ENCODE measurements around the gene ITGA2B. TPM values are rescaled to one million over a fixed set of nuclear protein-coding genes. Genes with fewer than 3 reads are reported as not detected.

ITGA2B gene
- total and polyA plus RNA-seq, 2 of the 4 experiments (the other 2 are of a cell fraction): under 0.01 to 0.26 TPM

DNA sequence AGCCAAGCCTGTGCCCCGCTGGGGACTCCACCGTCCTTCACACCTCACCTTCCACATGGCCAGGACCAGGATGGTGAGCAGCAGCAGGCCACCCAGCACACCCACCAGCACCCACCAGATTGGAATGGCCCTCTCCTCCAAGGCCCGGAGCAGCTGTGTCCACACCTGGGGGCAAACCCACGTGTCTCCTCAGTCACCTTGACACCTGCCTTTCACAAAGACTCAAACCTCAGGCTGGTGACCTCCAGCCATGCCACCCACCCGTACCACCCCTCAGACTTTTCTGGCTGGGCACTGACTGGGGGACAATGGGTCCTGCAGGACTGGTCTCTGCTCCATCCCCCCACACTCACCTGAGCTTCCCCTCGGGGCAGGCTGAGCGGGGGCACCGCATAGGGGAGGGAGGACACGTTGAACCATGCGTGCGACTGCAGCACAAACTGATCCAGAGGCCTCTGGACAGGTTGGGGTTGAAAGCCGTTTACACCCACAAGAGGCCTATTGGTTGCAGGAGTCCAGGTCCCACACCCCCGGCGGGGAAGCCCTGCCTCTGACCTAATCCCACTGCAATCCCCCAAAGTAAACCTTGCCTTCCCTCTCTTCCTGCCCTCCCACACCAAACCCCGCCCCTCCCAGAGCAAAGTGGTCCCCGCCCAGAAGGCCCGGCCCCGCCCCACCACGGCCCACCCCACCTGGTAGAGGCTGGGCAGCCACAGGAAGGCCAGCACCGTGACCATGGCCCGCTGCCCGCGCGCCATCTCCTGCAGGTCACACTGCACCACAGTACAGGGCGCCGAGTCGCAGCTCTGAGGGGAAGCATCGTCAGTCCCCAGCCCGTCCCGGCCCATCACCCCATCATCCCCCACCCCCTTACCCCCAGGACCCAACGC is 14.9 kb downstream of the ITGA2B start:
- no peaks in the 10 kb centered on the region for H3K79me1 ChIP-seq (ENCODE audit: low read depth in 1 of 2, low read length in 2 of 2)
- H3K18ac ChIP-seq (ENCODE audit: low read depth, low read length): no peak overlapping the region
- BruUV-seq (replicated peaks): no TSS peak
- no peak overlapping the region for H3K9ac ChIP-seq (ENCODE audit: low read depth, low read length)
- no peak overlapping the region for H2BK120ac ChIP-seq (ENCODE audit: low read depth, low read length)
- in situ Hi-C loops (cut with MboI; ENCODE audit: low sequenced_read_pairs): no loop called here
- no peak overlapping the region for H2BK15ac ChIP-seq (ENCODE audit: low read depth, low read length)
- H3K9me3 ChIP-seq (ENCODE audit: control insufficient read depth, insufficient read depth, low read length): no peaks in the 10 kb centered on the region
- H3K14ac ChIP-seq (replicated peaks; ENCODE audit: low read depth, low read length): no peak overlapping the region
- POLR2A ChIA-PET (ENCODE audit: unreplicated experiment): no interaction called here
- no peak overlapping the region for H3K23ac ChIP-seq (ENCODE audit: low read depth, low read length)
- no peak overlapping the region for H3K4ac ChIP-seq (ENCODE audit: low read depth, low read length)
- H3K27me3 ChIP-seq (ENCODE audit: control insufficient read depth, insufficient read depth, low read length): peaks cover 12% of the 10 kb centered on the region; the same call in 1 of the 2 replicates
- 33% methylated on average over 12 of the region's 31 CpGs; no CpG with 5 or more reads in 1 of the 2 experiments for WGBS, 2 experiments (ENCODE audit: extremely low coverage in 2 of 2, insufficient read length in 1 of 2)
- DNase-seq (peak; percentile 15), ATAC-seq (ENCODE audit: low read depth) (peak; percentile 57; the same call in 1 of the 2 replicates)
- intact Hi-C loops (cut with micrococcal nuclease): no loop called here
- no peak overlapping the region for H3K4me3 ChIP-seq (ENCODE audit: insufficient read depth, low read depth, low read length)
- H2AFZ ChIP-seq (replicated peaks; ENCODE audit: low read length, poor library complexity): peak overlapping the region; percentile 23
- H3K4me1 ChIP-seq (ENCODE audit: control insufficient read depth, insufficient read depth, low read length): peaks cover 2% of the 10 kb centered on the region; the same call in 1 of the 2 replicates
- no peak overlapping the region for H3K56ac ChIP-seq (ENCODE audit: extremely low read depth, insufficient read depth, low read length)
- H2BK20ac ChIP-seq (ENCODE audit: low read depth, low read length): no peak overlapping the region
- H3K9me1 ChIP-seq (ENCODE audit: insufficient read depth, low read length): 0 out of 2 replicates have a peak, but pooled peaks cover 5% of the 10 kb centered on the region
- H3K27ac ChIP-seq (ENCODE audit: insufficient read depth, low read length): no peak overlapping the region
- no peak overlapping the region for H3K4me2 ChIP-seq (ENCODE audit: low read depth, low read length)
- H4K8ac ChIP-seq (ENCODE audit: low read depth in 2 of 2, low read length in 2 of 2): no peak overlapping the region
- CTCF ChIA-PET: interaction anchor here (0.7 to 1.0 kb wide), 2 partner anchors 11 to 152 kb away, joined by 3 to 4 read pairs; partner anchors contain the start of gene FAM171A2
- TF ChIP-seq MXI1 (IDR thresholded peaks at IDR 0.05; ENCODE audit: borderline replicate concordance, low read depth, low read length) (no peak), NFE2L2 (IDR thresholded peaks at IDR 0.05; ENCODE audit: low read depth, low read length) (no peak), FOS (IDR thresholded peaks at IDR 0.05; ENCODE audit: low read depth, low read length) (no peak), BHLHE40 (IDR thresholded peaks at IDR 0.05; ENCODE audit: low read depth, low read length) (no peak), RAD21 (IDR thresholded peaks at IDR 0.05; ENCODE audit: low read length) (no peak), POLR2A (IDR thresholded peaks at IDR 0.05; ENCODE audit: low read depth, low read length) (no peak), RFX5 (IDR thresholded peaks at IDR 0.05; ENCODE audit: low read depth, low read length) (no peak), MAFK (IDR thresholded peaks at IDR 0.05; ENCODE audit: low read depth, low read length) (no peak), CHD1 (IDR thresholded peaks at IDR 0.05; ENCODE audit: low read depth, low read length) (no peak), ELK1 (IDR thresholded peaks at IDR 0.05; ENCODE audit: borderline replicate concordance, low read depth, low read length) (no peak)
- no peak overlapping the region for H2BK5ac ChIP-seq (ENCODE audit: low read depth, low read length, poor library complexity, severe bottlenecking)
- H2AK5ac ChIP-seq (ENCODE audit: low read depth, low read length): no peak overlapping the region
- no peak overlapping the region for H4K5ac ChIP-seq (ENCODE audit: low read depth, low read length)
- H3K36me3 ChIP-seq (ENCODE audit: control insufficient read depth, insufficient read depth, low read length): no peaks in the 10 kb centered on the region
- H4K91ac ChIP-seq (ENCODE audit: insufficient read depth, low read depth, low read length): no peak overlapping the region
- H4K20me1 ChIP-seq (ENCODE audit: insufficient read depth, low read length): no peaks in the 10 kb centered on the region
- dilution Hi-C loops (cut with HindIII; ENCODE audit: low sequenced_read_pairs, unreplicated experiment): no loop called here
- no peak overlapping the region for H2AK9ac ChIP-seq (replicated peaks; ENCODE audit: low read depth, low read length, poor library complexity)
